Right cardiac atrium (tissue), 5 donors: Measurements from ENCODE around the gene IRF2BP1. TPM values are rescaled to one million over a fixed set of nuclear protein-coding genes. Genes with fewer than 3 reads are reported as not detected.
A peak's percentile ranks its signal among the peaks of the same experiment; 100 is the strongest.

Experiments
- ATAC-seq, 2 donors: fragments of 200-7000 bp; cut with Tn5 transposase; one replicate each; pipeline versions ENCODE4 v1.8.0 to v1.9.1; 2020; ENCODE audit warnings: moderate library complexity in 2 of 2, mild to moderate bottlenecking in 1 of 2
- DNase-seq, 3 donors: peaks; one replicate each; pipeline ENCODE4 v3.0.0-alpha.2; 2020
- H3K27ac ChIP-seq: one replicate; pipeline ENCODE4 v1.5.1; 2013; ENCODE audit warnings: mild to moderate bottlenecking, low read length, control low read depth, moderate library complexity
- H3K27me3 ChIP-seq: one replicate; pipeline ENCODE4 v1.6.1; 2013; ENCODE audit not compliant: control insufficient read depth, insufficient read depth
- H3K4me1 ChIP-seq: one replicate; pipeline ENCODE4 v1.6.1; 2013; ENCODE audit warnings: low read length; ENCODE audit not compliant: control insufficient read depth, insufficient read depth
- H3K4me3 ChIP-seq: one replicate; pipeline ENCODE4 v1.5.1; 2013; ENCODE audit warnings: low read length, control low read depth
- H3K9me3 ChIP-seq: one replicate; pipeline ENCODE4 v1.6.1; 2013; ENCODE audit warnings: low read length; ENCODE audit not compliant: control insufficient read depth
- WGBS: extraction: QIAGEN DNeasy Blood & Tissue Kit; methylation state at CpG from one replicate; pipeline ENCODE4 v1.1.7; 2013; 5-methylcytosine and 5-hydroxymethylcytosine counted together
- intact Hi-C, 4 donors: fragments of 100-400 bp; cut with DNase I; formaldehyde crosslinking; loops; one replicate each; pipeline versions ENCODE4 v1.11.0 to v1.14.0; 2022 to 2023
- polyA plus RNA-seq: library from polyadenylated mRNA; stranded (reverse); fragments of 200-250 nt; gene quantifications from one replicate; pipeline ENCODE4 v1.2.3, GENCODE V29; 2013
- total RNA-seq, 4 donors: library from RNA; stranded (reverse); fragmentation: NEBNext Ultra II Directional; extraction: Animal tissue kit (Norgen Biotek cat#: 25700); gene quantifications; one replicate each; pipeline ENCODE4 v1.2.1, GENCODE V29; 2021
- donor health status: healthy with polysubstance abuse.
- donor health status: DM: no; HTN: yes; CAD: no.
- donor health status: DM: no; HTN: no; CAD: no.
- donor health status: DM: no; HTN: yes; CAD: no; lungs with severe emphysema.
- donor health status: DM: yes; HTN: yes; CAD: no.

The IRF2BP1 gene
- total and polyA plus RNA-seq, 5 donors = 17.5 to 23.4 (median 21.6) TPM

- intact Hi-C loops = no loop called here
- WGBS = 47% methylated on average over 7 of the region's 7 CpGs
- DNase-seq (no peak), ATAC-seq (no peak)
- Histone ChIP-seq H3K27me3 (no peaks in the 10 kb centered on the region), H3K9me3 (no peaks in the 10 kb centered on the region), H3K4me1 (no peaks in the 10 kb centered on the region), H3K4me3 (no peak overlapping the region), H3K27ac (no peak overlapping the region)
These were observed 33.7 kb upstream of the IRF2BP1 start for GRCh38 chr19:45919678-45920077.

GRCh38 chr19:45918721-45919120 is 32.8 kb upstream of the IRF2BP1 start:
- ATAC-seq (no peak), DNase-seq (no peak)
- Histone ChIP-seq H3K27me3 (no peaks in the 10 kb centered on the region), H3K9me3 (no peaks in the 10 kb centered on the region), H3K4me3 (no peak overlapping the region), H3K4me1 (no peaks in the 10 kb centered on the region), H3K27ac (no peak overlapping the region)
- intact Hi-C loops = no loop called here
- 67% methylated on average over 4 of the region's 4 CpGs for WGBS

GRCh38 chr19:45917421-45918091 is 31.6 kb upstream of the IRF2BP1 start:
- Histone ChIP-seq H3K27ac (no peak overlapping the region), H3K4me1 (no peaks in the 10 kb centered on the region), H3K27me3 (no peaks in the 10 kb centered on the region), H3K4me3 (no peak overlapping the region), H3K9me3 (no peaks in the 10 kb centered on the region)
- DNase-seq (no peak), ATAC-seq (no peak)
- WGBS = 56% methylated on average over 4 of the region's 4 CpGs
- intact Hi-C loops = no loop called here

GRCh38 chr19:45913874-45914830 is 28.2 kb upstream of the IRF2BP1 start, which contains the start of gene NANOS2:
Gene NANOS2, minus strand, starts transcription at chr19:45914778. Its CDS starts 85 bp downstream, at chr19:45914693.
- intact Hi-C loops = no loop called here
- 57% methylated on average over 44 of the region's 44 CpGs for WGBS
- Histone ChIP-seq H3K4me1 (no peaks in the 10 kb centered on the region), H3K9me3 (no peaks in the 10 kb centered on the region), H3K4me3 (no peak within 1 kb of the TSS), H3K27me3 (no peaks in the 10 kb centered on the region), H3K27ac (no peak within 1 kb of the TSS)
- DNase-seq (peak in 2 of 3 donors; percentile 42 to 71), ATAC-seq (peak; percentile 45 to 78)

GRCh38 chr19:45911291-45911690 is 25.4 kb upstream of the IRF2BP1 start:
- intact Hi-C loops = no loop called here
- ATAC-seq = no peak
- DNase-seq = no peak
- no peak overlapping the region for H3K27ac ChIP-seq
- H3K4me3 ChIP-seq = no peak overlapping the region
- WGBS = 56% methylated on average over 8 of the region's 8 CpGs
- H3K4me1 ChIP-seq = no peaks in the 10 kb centered on the region
- H3K27me3 ChIP-seq = no peaks in the 10 kb centered on the region
- H3K9me3 ChIP-seq = no peaks in the 10 kb centered on the region

GRCh38 chr19:45908956-45909355 is 23.0 kb upstream of the IRF2BP1 start:
- 72% methylated on average over 5 of the region's 5 CpGs for WGBS
- peak in 1 of 3 donors; percentile 16 for DNase-seq
- Histone ChIP-seq H3K4me3 (no peak overlapping the region), H3K27ac (no peak overlapping the region), H3K4me1 (no peaks in the 10 kb centered on the region), H3K27me3 (no peaks in the 10 kb centered on the region), H3K9me3 (no peaks in the 10 kb centered on the region)
- intact Hi-C loops = loop anchor here in 1 of 4 donors (10.0 kb wide), 1 partner anchor 86 kb away; the partner anchor contains the start of gene CCDC61
- no peak for ATAC-seq

- no peak overlapping the region for H3K27ac ChIP-seq
- H3K4me3 ChIP-seq = no peak overlapping the region
- intact Hi-C loops = loop anchor here in 1 of 4 donors (10.0 kb wide), 1 partner anchor 89 kb away; the partner anchor contains the start of gene CCDC61
- no peaks in the 10 kb centered on the region for H3K27me3 ChIP-seq
- WGBS = 92% methylated on average over 3 of the region's 3 CpGs
- peak in 2 of 3 donors; percentile 8 to 40 for DNase-seq
- ATAC-seq = no peak
- H3K9me3 ChIP-seq = no peaks in the 10 kb centered on the region
- H3K4me1 ChIP-seq = no peaks in the 10 kb centered on the region
These were observed 20.3 kb upstream of the IRF2BP1 start for GRCh38 chr19:45906221-45906620.

GRCh38 chr19:45905011-45905410 is 19.1 kb upstream of the IRF2BP1 start:
- Histone ChIP-seq H3K9me3 (no peaks in the 10 kb centered on the region), H3K27me3 (no peaks in the 10 kb centered on the region), H3K4me3 (no peak overlapping the region), H3K4me1 (peaks cover 4% of the 10 kb centered on the region), H3K27ac (no peak overlapping the region)
- ATAC-seq (no peak), DNase-seq (peak in 2 of 3 donors; percentile 10 to 14)
- 77% methylated on average over 10 of the region's 10 CpGs for WGBS
- intact Hi-C loops = loop anchor here in 1 of 4 donors (10.0 kb wide), 1 partner anchor 90 kb away; the partner anchor contains the start of gene CCDC61

- 1% methylated on average over 72 of the region's 73 CpGs for WGBS
- H3K27ac ChIP-seq = peak overlapping the region; percentile 48
- no peaks in the 10 kb centered on the region for H3K27me3 ChIP-seq
- peak; percentile 96 to 97 for ATAC-seq
- intact Hi-C loops = loop anchor here in 1 of 4 donors (10.0 kb wide), 1 partner anchor 92 kb away; the partner anchor contains the start of gene CCDC61
- no peaks in the 10 kb centered on the region for H3K9me3 ChIP-seq
- DNase-seq = peak; percentile 99 to 100 (median 99)
- H3K4me3 ChIP-seq = peak overlapping the region; percentile 91
- peaks cover 4% of the 10 kb centered on the region for H3K4me1 ChIP-seq
These were observed 17.0 kb upstream of the IRF2BP1 start for GRCh38 chr19:45902651-45903625.
